GM15510 (cell line): ENCODE results near the gene WNT7B.

Experiments used
- POLR2A ChIP-seq: IDR thresholded peaks from 3 replicates; pipeline ENCODE4 v1.6.1; 2011; ENCODE audit warnings: borderline replicate concordance; ENCODE audit not compliant: insufficient read length; ENCODE audit errors: extremely low read depth

The WNT7B gene

GRCh38 chr22:45991098-45991497 lies 14.1 kb upstream of the WNT7B start:
- no peak for TF ChIP-seq POLR2A

DNA sequence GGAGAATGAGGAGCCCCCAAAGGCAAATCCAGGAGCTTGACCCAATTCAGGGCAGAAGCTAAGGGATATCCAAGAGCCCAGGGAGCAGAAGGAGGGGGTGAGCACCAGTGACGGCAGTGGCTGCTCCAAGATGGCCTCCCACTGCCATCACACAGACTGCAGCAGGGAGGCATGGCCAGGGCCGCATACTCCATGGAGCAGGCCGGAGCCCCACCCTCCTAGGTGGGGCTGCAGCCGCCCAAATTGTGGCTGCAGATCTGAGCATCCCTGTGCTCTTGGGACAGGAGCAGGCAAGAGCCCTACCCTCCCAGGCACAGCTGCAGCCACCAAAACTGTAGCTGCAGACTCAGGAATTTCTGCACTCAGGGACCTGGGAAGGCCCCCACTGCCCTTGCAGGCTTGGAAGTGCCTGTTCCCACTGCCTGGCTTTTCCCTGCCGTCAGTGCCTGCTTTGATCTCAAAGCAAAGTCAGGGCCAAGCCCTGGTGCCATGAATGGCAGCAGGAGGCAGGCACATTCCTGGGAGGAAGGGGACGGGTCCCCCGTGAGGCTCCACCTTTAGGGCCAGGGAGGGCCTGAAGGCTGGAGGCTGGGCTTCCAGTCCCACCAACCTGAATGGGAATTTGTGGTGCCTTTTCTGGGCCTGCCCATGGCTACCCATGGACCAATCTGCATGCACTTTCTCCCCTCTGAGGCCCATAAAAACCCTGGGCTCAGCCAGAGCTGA lies 10.3 kb upstream of the WNT7B start:
- TF ChIP-seq POLR2A = no peak

DNA sequence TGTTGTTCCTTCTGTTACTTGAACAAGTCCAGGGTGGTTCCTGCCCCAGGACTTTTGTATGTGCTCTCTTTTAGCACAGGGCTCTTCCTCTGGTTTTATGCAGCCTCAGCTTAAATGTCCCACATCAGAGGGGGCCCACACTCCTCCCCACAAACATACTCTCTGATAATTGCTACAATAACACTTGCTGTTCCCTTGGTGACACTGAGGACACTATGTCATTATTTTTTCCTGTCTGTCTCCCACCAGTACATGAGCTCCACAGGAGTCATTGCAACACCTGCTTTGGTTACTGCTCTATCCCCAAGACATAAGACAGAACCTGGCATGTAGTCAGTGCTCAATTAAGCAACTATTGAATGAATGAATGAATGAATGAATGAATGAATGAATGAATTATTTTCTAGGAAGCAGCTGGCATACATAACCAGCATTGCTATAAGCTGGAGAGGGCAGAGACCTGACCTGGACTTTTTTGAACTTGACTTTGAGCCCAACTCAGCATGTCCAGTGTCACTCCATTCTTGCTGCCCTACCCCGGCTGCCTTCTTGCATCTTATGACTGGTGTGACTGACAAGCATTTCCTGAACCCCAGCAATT lies 7.5 kb upstream of the WNT7B start:
- no peak for TF ChIP-seq POLR2A

GRCh38 chr22:45983797-45984196 lies 6.8 kb upstream of the WNT7B start:
- no peak for TF ChIP-seq POLR2A

DNA sequence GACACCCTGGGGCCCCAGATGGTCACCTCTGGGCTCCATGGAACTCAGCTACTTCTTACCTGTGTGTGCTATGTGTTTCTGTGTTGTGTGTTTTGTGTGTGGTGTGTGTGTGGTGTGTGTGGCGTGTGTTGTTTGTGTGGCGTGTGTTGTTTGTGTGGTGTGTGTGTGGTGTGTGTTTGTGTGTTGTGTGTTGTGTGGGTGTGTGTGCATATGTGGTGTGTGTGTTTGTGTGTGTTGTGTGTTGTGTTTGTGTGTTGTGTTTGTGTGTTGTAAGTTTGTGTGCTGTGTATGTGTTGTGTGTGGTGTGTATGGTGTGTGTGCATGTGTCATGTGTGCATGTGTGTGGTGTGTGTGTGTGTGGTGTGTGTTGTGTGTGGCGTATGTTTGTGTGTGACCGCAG lies 3.8 kb upstream of the WNT7B start:
- no peak for TF ChIP-seq POLR2A

GRCh38 chr22:45980268-45980570 lies 3.3 kb upstream of the WNT7B start:
- TF ChIP-seq POLR2A = no peak

- TF ChIP-seq POLR2A = no peak
Measured at GRCh38 chr22:45978275-45978713, 1.3 kb upstream of the WNT7B start.

DNA sequence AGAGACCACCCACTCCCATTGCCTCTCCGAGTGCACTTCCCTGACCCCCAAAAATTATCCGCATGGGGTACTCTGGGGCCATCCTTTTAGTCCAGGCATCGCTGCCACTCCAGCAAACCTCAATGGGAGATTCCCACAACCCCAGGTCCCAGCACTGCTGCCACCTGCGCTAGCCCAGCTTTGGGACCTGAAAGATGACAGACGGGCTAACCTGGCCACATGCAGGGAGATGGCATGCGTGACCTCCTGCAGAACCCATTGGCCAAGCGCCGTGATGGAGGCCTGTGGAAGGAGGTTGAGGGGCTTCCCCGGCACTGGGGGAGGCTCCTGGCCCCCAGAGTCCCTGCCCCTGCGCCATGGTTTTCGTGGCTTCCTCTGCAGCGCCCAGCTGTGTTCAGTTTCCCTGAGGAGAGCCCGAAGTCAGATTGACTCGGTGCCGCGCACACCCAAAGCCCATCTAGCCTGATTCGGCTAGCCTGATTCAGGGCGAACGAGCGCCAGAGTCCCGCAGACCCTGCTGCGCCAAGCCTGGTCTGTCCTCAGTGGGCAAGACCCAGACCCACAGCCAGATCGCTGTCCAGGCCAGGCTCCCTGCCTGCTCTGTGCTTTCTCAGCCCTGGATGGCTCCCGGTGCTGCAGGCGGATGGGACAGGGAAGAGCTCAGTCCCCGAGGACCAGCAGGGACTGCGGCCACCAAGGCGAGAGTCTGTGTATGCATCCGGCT lies 751 bp upstream of the WNT7B start:
- no peak for TF ChIP-seq POLR2A

DNA sequence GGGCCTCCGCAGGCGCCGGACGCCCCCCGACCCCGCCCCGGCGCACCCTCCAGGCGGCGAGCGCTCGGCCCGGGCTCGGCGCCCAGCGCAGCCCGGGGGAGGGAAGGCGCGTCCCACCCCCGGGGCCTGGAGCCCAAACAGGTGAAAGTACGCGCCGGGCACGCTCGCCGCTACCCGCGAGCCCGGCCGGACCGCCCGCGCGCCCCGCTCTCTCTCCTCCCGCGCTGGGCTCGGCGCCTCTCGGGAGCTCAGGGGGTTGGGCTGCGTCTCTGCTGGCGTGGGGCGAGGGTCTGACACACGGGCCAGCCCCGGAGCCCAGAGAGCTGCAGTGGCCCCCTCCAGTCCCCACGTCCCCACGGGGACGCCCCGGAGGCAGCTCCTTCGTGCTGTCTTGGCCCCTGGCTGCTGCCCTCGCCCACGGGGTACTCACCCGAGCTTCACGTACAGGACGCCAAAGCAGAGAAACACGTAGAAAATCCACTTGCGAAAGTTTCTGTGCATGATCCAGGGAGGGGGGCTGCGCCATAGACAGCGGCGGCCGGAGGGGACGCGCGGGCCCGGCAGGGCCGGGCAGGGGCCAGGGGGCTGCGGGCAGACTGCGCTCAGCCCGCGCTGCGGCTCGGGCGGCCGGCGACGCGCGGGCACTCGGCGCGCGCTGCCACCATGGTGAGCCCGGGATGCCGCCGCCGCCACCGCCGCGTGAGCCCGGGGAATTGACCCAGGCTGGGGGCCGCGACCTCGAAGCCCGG lies 534 bp downstream of the WNT7B start:
- TF ChIP-seq POLR2A = no peak

- no peak for TF ChIP-seq POLR2A
Measured at GRCh38 chr22:45975164-45976161, 1.5 kb downstream of the WNT7B start.

GRCh38 chr22:45974498-45974897 lies 2.5 kb downstream of the WNT7B start:
- no peak for TF ChIP-seq POLR2A

DNA sequence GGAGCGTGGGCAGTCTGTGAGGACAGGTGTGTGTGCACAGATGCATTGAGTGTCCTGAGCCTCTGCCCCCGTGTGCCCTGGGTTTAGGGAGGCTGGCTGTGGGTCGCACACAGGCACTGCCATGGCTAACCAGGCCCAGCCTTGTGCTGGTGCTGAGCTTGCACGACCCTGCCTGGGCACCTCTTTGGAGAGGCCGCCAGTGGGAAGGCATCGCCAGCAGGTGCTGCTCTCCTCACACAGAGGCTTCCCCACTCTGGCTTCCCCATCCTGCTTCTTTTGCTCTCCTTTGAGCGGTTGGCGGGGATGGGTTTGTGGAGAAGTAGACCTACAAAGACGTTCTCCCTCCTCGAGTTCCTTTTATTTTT lies 4.1 kb downstream of the WNT7B start:
- TF ChIP-seq POLR2A = no peak

- TF ChIP-seq POLR2A = no peak
Measured at GRCh38 chr22:45972091-45972888, 4.7 kb downstream of the WNT7B start.
